GM18511 (cell line): Measurements from ENCODE around the gene ZKSCAN4.

Experiments used
- ATAC-seq: cut with Tn5 transposase; IDR thresholded peaks from one replicate; pipeline ENCODE4 v1.9.1; 2021; ENCODE audit warnings: mild to moderate bottlenecking, moderate library complexity; ENCODE audit not compliant: unreplicated experiment

ZKSCAN4 gene

GRCh38 chr6:28250747-28251146 is 1.3 kb downstream of the ZKSCAN4 start:
- ATAC-seq: no peak

GRCh38 chr6:28248916-28249315 is 3.2 kb downstream of the ZKSCAN4 start:
- no peak for ATAC-seq

GRCh38 chr6:28245206-28245941 is 6.7 kb downstream of the ZKSCAN4 start:
- ATAC-seq: no peak

- ATAC-seq: no peak
Measured at GRCh38 chr6:28243946-28244345, 8.1 kb downstream of the ZKSCAN4 start.

GRCh38 chr6:28240471-28240870 is 11.6 kb downstream of the ZKSCAN4 start:
- ATAC-seq: no peak

- peak; percentile 70 for ATAC-seq
Measured at GRCh38 chr6:28239636-28240035, 12.4 kb downstream of the ZKSCAN4 start.

GRCh38 chr6:28235912-28236452 is 16.1 kb downstream of the ZKSCAN4 start:
- no peak for ATAC-seq

- no peak for ATAC-seq
Measured at GRCh38 chr6:28232785-28233184, 19.3 kb downstream of the ZKSCAN4 start.

- no peak for ATAC-seq
Measured at GRCh38 chr6:28226460-28226859, 25.6 kb downstream of the ZKSCAN4 start.

- ATAC-seq: peak; percentile 94
Measured at GRCh38 chr6:28225056-28225834, 26.8 kb downstream of the ZKSCAN4 start, which contains the start of gene ZSCAN9. Gene ZSCAN9 (plus strand): TSS chr6:28225275. CDS start chr6:28227085, 1,810 bp downstream.

- ATAC-seq: no peak
Measured at GRCh38 chr6:28224131-28225055, 27.7 kb downstream of the ZKSCAN4 start.

- no peak for ATAC-seq
Measured at GRCh38 chr6:28220257-28221133, 31.6 kb downstream of the ZKSCAN4 start.

GRCh38 chr6:28218312-28219248 is 33.5 kb downstream of the ZKSCAN4 start:
- peak; percentile 77 for ATAC-seq

- ATAC-seq: no peak
Measured at GRCh38 chr6:28217890-28218289, 34.2 kb downstream of the ZKSCAN4 start.

- no peak for ATAC-seq
Measured at GRCh38 chr6:28215425-28215824, 36.6 kb downstream of the ZKSCAN4 start.

- no peak for ATAC-seq
Measured at GRCh38 chr6:28213213-28213523, 38.9 kb downstream of the ZKSCAN4 start.

GRCh38 chr6:28212510-28213212 is 39.4 kb downstream of the ZKSCAN4 start:
- peak; percentile 60 for ATAC-seq

GRCh38 chr6:28211840-28212509 is 40.1 kb downstream of the ZKSCAN4 start:
- peak; percentile 37 for ATAC-seq
